COR-L47 (cell line): Measurements from ENCODE around the gene SH2D7.

Source experiments
- DNase-seq: peaks from one replicate; lab custom pipeline; 2025; lab: John Stamatoyannopoulos, UW

SH2D7 gene

GRCh38 chr15:78079298-78080087 is 12.9 kb upstream of the SH2D7 start:
- no peak for DNase-seq

GRCh38 chr15:78080088-78080460 is 12.3 kb upstream of the SH2D7 start:
- no peak for DNase-seq

- no peak for DNase-seq
These were observed 10.1 kb upstream of the SH2D7 start for GRCh38 chr15:78082106-78082742.

- DNase-seq, result no peak
These were observed 9.6 kb upstream of the SH2D7 start for GRCh38 chr15:78082743-78083110.

- DNase-seq, result no peak
These were observed 9.2 kb upstream of the SH2D7 start for GRCh38 chr15:78083186-78083585.

- DNase-seq, result no peak
These were observed 8.5 kb upstream of the SH2D7 start for GRCh38 chr15:78083687-78084448.

- no peak for DNase-seq
These were observed 8.0 kb upstream of the SH2D7 start for GRCh38 chr15:78084449-78084750.

- no peak for DNase-seq
These were observed 6.4 kb upstream of the SH2D7 start for GRCh38 chr15:78085928-78086327.

- DNase-seq, result no peak
These were observed 4.2 kb upstream of the SH2D7 start for GRCh38 chr15:78087951-78088772.

- no peak for DNase-seq
These were observed 3.6 kb upstream of the SH2D7 start for GRCh38 chr15:78088773-78089080.

- DNase-seq, result no peak
These were observed 1.8 kb upstream of the SH2D7 start for GRCh38 chr15:78090422-78091063.

- no peak for DNase-seq
These were observed 1.1 kb downstream of the SH2D7 start for GRCh38 chr15:78093242-78094020.

GRCh38 chr15:78097667-78098066 is 5.3 kb downstream of the SH2D7 start:
- no peak for DNase-seq

- no peak for DNase-seq
These were observed 5.9 kb downstream of the SH2D7 start for GRCh38 chr15:78098131-78098755.

GRCh38 chr15:78100886-78101285 is 8.5 kb downstream of the SH2D7 start:
- DNase-seq, result no peak

- DNase-seq, result no peak
These were observed 9.2 kb downstream of the SH2D7 start for GRCh38 chr15:78101423-78102105.

GRCh38 chr15:78102211-78102610 is 9.8 kb downstream of the SH2D7 start:
- DNase-seq, result no peak

GRCh38 chr15:78102741-78103140 is 10.4 kb downstream of the SH2D7 start:
- no peak for DNase-seq

- DNase-seq, result no peak
These were observed 11.2 kb downstream of the SH2D7 start for GRCh38 chr15:78103406-78104118.

- DNase-seq, result no peak
These were observed 11.7 kb downstream of the SH2D7 start for GRCh38 chr15:78104119-78104479.
